Measurements from ENCODE around the gene FNDC7. TPM values are rescaled to one million over a fixed set of nuclear protein-coding genes. Genes with fewer than 3 reads are reported as not detected.

Gene FNDC7
- total RNA-seq = under 1 TPM in 3 of 7 donors, not detected in 4; 0.13 to 0.22 (median 0.15) TPM
- not detected for polyA plus RNA-seq
- long read RNA-seq, donor 1 = 0 reads
- long read RNA-seq, donor 2 = 0 reads
- long read RNA-seq, donor 3 = 0 reads

GRCh38 chr1:108712606-108713150 lies at the start of gene FNDC7:
Gene FNDC7 (plus strand): TSS chr1:108712908. CDS start chr1:108712934, 26 bp downstream.
- 30 to 41% (median 37%) methylated on average over 9 of the region's 9 CpGs for WGBS, 3 donors
- Histone ChIP-seq H3K4me1 (ENCODE audit: insufficient read depth) (no peaks in the 10 kb centered on the region), H3K27ac (no peak within 1 kb of the TSS), H3K4me3 (no peak within 1 kb of the TSS), H3K36me3 (no peaks in the 10 kb centered on the region), H3K9me3 (no peaks in the 10 kb centered on the region), H3K27me3 (no peaks in the 10 kb centered on the region)
- DNase-seq = no peak
- no peak for TF ChIP-seq EP300 (IDR thresholded peaks at IDR 0.05)
- no peak for TF ChIP-seq POLR2A (IDR thresholded peaks at IDR 0.05)
- no peak for TF ChIP-seq CTCF (IDR thresholded peaks at IDR 0.05)
- intact Hi-C loops (cut with DNase I) = no loop called here

- DNase-seq = no peak
These were observed 49.6 kb upstream of the FNDC7 start for GRCh38 chr1:108663074-108663473.

GRCh38 chr1:108664481-108664880 lies 48.2 kb upstream of the FNDC7 start:
- H3K4me1 ChIP-seq (ENCODE audit: insufficient read depth) = no peaks in the 10 kb centered on the region
- no peak for DNase-seq
- H3K9me3 ChIP-seq = no peaks in the 10 kb centered on the region
- WGBS, 3 donors = 80 to 89% (median 84%) methylated on average over 6 of the region's 6 CpGs
- no peaks in the 10 kb centered on the region for H3K36me3 ChIP-seq
- intact Hi-C loops (cut with DNase I) = no loop called here
- no peak for TF ChIP-seq CTCF (IDR thresholded peaks at IDR 0.05)
- no peak for TF ChIP-seq EP300 (IDR thresholded peaks at IDR 0.05)
- TF ChIP-seq POLR2A (IDR thresholded peaks at IDR 0.05) = no peak
- H3K27me3 ChIP-seq = no peaks in the 10 kb centered on the region
- no peak overlapping the region for H3K4me3 ChIP-seq
- H3K27ac ChIP-seq = no peak overlapping the region

More at GRCh38 chr1:108663074-108663473, 49.6 kb upstream of the FNDC7 start:
- Histone ChIP-seq H3K9me3 (no peaks in the 10 kb centered on the region), H3K4me1 (ENCODE audit: insufficient read depth) (no peaks in the 10 kb centered on the region), H3K36me3 (no peaks in the 10 kb centered on the region), H3K4me3 (no peak overlapping the region), H3K27ac (no peak overlapping the region), H3K27me3 (no peaks in the 10 kb centered on the region)
- no peak for TF ChIP-seq EP300 (IDR thresholded peaks at IDR 0.05)
- no peak for TF ChIP-seq CTCF (IDR thresholded peaks at IDR 0.05)
- TF ChIP-seq POLR2A (IDR thresholded peaks at IDR 0.05) = no peak
- intact Hi-C loops (cut with DNase I) = no loop called here
- 80 to 91% (median 83%) methylated on average over 2 of the region's 2 CpGs for WGBS, 3 donors

GRCh38 chr1:108665067-108665466 lies 47.6 kb upstream of the FNDC7 start:
- Histone ChIP-seq H3K27me3 (no peaks in the 10 kb centered on the region), H3K4me3 (no peak overlapping the region), H3K27ac (no peak overlapping the region), H3K9me3 (no peaks in the 10 kb centered on the region), H3K36me3 (no peaks in the 10 kb centered on the region), H3K4me1 (ENCODE audit: insufficient read depth) (no peaks in the 10 kb centered on the region)
- DNase-seq = no peak
- intact Hi-C loops (cut with DNase I) = no loop called here
- 58 to 64% (median 63%) methylated on average over 2 of the region's 2 CpGs for WGBS, 3 donors
- TF ChIP-seq EP300 (IDR thresholded peaks at IDR 0.05) (no peak), POLR2A (IDR thresholded peaks at IDR 0.05) (no peak), CTCF (IDR thresholded peaks at IDR 0.05) (no peak)
